Measurements from ENCODE around the gene MAPK6.

- TF ChIP-seq CTCF (IDR thresholded peaks at IDR 0.05), result no peak
- TF ChIP-seq POLR2A (IDR thresholded peaks at IDR 0.05), result no peak
Observed at GRCh38 chr15:52005748-52006701, 13.0 kb upstream of the MAPK6 start.
